ENCODE results near the gene PLXNA4.
"Not testable (repeated sequence)": the region's sequence is repeated elsewhere in the genome, so short reads cannot be mapped to it uniquely, and the experiment has no call there.

The PLXNA4 gene

DNA sequence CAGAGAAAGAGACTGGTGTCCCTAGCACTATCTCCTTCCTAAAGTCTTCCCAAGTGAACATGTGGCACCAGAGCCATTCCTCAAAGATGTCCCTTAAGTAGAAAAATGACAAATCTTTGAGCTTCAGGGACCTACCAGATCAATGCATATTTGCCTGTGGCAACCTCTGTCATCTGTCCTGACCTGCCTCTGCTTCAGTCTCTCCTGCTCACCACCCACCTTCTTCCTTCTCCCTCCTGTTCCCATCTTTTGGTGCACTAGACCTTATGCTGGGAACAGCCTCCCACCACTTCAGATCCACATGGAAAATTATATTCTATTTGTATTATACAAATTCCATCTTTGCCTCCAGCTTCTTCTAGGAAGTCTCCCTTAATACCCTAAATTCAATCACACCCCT, 386.4 kb downstream of the PLXNA4 start:
- FAIRE-seq = no peak

- no peak for FAIRE-seq
Measured at GRCh38 chr7:132187869-132188789, 388.1 kb downstream of the PLXNA4 start.

- no peak for FAIRE-seq
Measured at GRCh38 chr7:132187391-132187790, 388.9 kb downstream of the PLXNA4 start.

- no peak for FAIRE-seq
Measured at GRCh38 chr7:132185150-132185549, 391.1 kb downstream of the PLXNA4 start.

DNA sequence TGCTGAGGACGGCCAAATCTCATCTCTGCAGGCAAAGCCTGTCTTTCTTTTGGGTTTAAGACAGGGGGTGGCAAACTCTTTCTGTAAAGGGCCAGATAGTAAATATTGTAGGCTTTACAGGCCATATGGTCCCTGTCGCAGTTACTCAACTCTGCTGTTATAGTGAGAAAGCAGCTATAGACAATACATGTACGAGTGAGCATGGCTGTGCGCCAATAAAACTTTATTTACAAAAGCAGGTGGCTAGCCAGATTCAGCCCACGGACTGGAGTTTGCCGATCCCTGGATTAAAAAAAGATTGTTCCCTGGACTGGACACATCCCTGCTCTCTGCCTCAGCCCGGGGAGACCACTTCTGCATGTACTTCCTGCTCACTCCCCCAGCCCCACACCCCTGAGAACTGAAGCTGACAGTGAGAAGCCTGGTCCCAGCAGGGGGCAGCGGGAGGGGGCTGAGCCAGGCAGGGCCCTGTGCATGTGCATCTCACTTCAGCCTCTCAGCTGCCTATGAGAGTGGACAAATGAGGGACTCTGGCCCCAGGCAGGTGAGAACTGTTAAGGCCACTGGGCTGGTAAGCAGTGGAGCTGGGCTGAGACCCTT, 392.4 kb downstream of the PLXNA4 start:
- no peak for FAIRE-seq

GRCh38 chr7:132182992-132183391, 393.3 kb downstream of the PLXNA4 start:
- no peak for FAIRE-seq

DNA sequence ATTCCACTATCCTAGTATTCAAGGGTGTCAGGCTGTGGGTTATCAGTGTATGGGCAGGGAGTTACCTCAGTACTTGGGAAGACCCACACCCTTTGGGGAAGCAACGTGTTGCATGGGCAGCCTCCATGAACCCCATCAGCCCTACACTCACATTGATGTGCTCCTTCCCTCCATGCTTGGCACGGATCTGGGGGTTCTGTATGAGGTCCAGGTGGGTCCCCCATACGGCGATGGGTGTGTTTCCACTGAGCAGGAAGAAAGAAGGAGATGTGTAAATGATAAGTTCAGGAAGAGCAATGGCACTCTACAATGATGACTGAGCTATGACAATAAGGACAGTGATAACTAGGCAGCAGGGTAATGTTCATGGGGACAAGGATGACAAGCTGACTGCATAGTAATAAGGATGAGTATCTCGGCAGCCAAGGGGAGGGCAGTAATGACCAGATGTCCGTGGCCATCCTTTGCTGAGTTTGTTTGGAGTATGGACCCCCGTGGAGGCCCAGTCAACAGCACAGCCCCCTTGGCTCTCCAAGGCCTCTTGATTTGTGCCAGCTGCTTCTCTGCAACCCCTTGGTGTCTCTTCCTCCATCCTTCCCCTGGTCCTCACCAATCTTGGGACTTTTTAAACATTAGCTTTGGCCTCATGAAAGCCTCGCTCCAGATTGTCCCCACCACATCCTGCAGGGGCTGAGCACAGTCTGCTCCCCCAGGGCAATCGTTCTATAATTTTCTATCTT, 394.2 kb downstream of the PLXNA4 start:
- FAIRE-seq = no peak

DNA sequence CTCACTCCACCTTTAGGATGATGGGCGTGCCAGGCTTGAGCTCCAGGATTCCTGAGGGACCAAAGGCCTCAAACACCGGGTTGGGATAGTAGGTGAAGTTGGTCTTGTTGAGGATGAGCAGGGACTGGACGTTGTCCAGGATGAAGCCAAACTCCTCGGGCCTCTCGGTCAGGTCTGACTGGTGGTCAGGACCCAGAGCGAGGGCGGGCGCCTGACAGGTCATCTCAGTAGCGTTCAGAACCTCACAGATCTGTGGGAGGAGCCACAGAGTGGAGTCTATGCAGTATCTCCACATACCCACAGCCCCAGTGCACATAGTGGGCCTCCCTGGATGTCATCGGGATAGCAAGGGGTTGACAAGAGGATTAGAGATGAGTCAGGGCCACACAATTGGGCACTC, 394.9 kb downstream of the PLXNA4 start:
- FAIRE-seq = no peak

GRCh38 chr7:132180481-132180880, 395.8 kb downstream of the PLXNA4 start:
- FAIRE-seq = no peak

GRCh38 chr7:132179681-132180080, 396.6 kb downstream of the PLXNA4 start:
- FAIRE-seq = no peak

GRCh38 chr7:132179080-132179430, 397.2 kb downstream of the PLXNA4 start:
- no peak for FAIRE-seq

- not testable (repeated sequence) for FAIRE-seq
Measured at GRCh38 chr7:132178402-132179079, 397.7 kb downstream of the PLXNA4 start.

- FAIRE-seq = no peak
Measured at GRCh38 chr7:132177708-132178401, 398.4 kb downstream of the PLXNA4 start.

- FAIRE-seq = no peak
Measured at GRCh38 chr7:132176719-132177118, 399.6 kb downstream of the PLXNA4 start.

DNA sequence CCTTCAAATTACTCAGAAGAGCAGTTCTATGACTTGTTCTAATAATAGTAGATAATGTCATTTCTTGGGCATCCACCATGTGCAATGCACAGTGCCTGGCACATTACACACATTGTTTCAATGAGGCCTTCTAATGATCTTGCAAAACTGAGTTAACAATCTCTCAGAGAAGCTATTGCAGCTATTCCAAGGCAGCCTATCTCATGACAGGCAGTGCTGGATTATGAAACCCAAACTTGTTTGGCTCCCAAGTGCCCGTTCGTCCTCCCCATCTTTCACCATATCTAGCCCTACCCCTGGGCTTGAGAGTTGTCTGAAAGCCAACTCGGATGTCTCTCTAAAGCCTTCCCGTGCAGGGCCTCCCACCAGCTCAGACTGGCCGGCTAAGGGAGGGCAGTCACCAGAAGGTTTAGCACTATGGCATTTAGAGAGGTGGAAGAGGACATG, 405.1 kb downstream of the PLXNA4 start:
- no peak for FAIRE-seq

GRCh38 chr7:132169730-132170129, 406.5 kb downstream of the PLXNA4 start:
- no peak for FAIRE-seq

DNA sequence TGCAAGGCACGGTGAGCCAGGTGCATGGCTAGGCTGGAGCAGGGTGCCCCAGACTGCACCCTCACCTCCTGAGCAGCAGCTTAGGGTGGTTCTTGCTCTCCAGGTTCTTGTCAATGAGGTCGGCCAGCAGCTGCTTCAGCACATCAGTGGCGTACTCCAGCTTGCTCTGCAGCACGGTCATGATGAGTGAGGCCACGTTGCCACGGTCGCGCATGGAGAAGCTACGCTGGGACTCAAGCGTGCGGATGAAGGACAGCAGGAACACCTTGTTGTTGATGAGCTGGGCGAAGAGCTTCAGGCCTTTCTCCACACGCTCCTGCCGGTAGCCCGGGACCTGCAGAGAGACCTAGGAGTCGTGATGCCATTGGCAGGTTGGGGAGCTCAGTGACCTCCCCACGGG, 408.0 kb downstream of the PLXNA4 start:
- no peak for FAIRE-seq

GRCh38 chr7:132165695-132166094, 410.6 kb downstream of the PLXNA4 start:
- not testable (repeated sequence) for FAIRE-seq

GRCh38 chr7:132164558-132165125, 411.6 kb downstream of the PLXNA4 start:
- FAIRE-seq = no peak

DNA sequence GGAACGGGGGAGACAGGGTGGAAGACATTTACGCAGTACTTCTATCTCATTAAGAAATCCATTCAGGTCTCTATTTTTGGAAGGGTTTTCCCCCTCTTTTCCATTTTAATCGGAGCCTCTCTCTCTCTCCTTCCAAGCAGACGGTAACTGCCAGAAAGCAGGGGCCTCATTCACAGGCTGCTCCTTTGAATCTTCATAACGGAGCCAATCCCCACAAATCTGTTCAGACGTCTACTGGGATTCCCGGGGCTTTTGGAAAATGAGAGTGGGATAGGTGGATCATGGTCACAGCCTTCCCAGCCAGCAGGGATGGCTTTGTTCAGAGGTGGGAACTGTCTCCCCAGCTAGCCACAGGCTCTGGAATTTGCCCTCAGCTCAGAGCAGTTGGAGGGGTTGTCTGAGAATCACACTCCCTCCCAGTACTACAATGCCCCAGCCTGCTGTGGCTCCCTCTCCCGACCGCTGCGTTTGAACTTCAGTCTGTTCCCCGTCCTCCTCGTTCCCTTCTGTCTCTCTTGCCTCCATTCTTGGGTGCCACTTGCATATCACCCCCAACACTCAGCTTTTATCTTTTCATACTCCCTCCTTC, 413.6 kb downstream of the PLXNA4 start:
- FAIRE-seq = no peak

- no peak for FAIRE-seq
Measured at GRCh38 chr7:132161976-132162375, 414.3 kb downstream of the PLXNA4 start.

GRCh38 chr7:132161533-132161915, 414.7 kb downstream of the PLXNA4 start:
- no peak for FAIRE-seq
